Loucy (cell line): ENCODE data around the gene DDX25.
A peak's percentile ranks its signal among the peaks of the same experiment; 100 is the strongest.

Source experiments
- H2AFZ ChIP-seq: fragments of 200-600 bp; sonication (generic); 2 replicates; pipeline ENCODE4 v1.6.0; 2016; ENCODE audit warnings: antibody characterized with exemption, mild to moderate bottlenecking, low read length, moderate library complexity
- H3F3A ChIP-seq: fragments of 200-600 bp; 2 replicates; pipeline ENCODE4 v1.6.0; 2016; ENCODE audit warnings: antibody characterized with exemption, low read depth, mild to moderate bottlenecking
- H3K27me3 ChIP-seq: fragments of 200-600 bp; sonication (generic); 2 replicates; pipeline ENCODE4 v1.6.1; 2014; ENCODE audit warnings: low read length, mild to moderate bottlenecking; ENCODE audit not compliant: insufficient read depth, poor library complexity, severe bottlenecking
- H3K36me3 ChIP-seq: fragments of 200-600 bp; sonication (generic); 2 replicates; pipeline ENCODE4 v1.6.1; 2016; ENCODE audit warnings: low read length; ENCODE audit not compliant: insufficient read depth
- H3K4me1 ChIP-seq: fragments of 200-600 bp; sonication (generic); 2 replicates; pipeline ENCODE4 v1.5.1; 2014; ENCODE audit warnings: low read length, mild to moderate bottlenecking; ENCODE audit not compliant: insufficient read depth, poor library complexity, severe bottlenecking
- H3K4me2 ChIP-seq: fragments of 200-600 bp; sonication (generic); 2 replicates; pipeline ENCODE4 v1.6.0; 2014; ENCODE audit warnings: antibody characterized with exemption, low read length, low read depth, mild to moderate bottlenecking; ENCODE audit not compliant: poor library complexity, severe bottlenecking
- H3K4me3 ChIP-seq: fragments of 200-600 bp; sonication (generic); 2 replicates; pipeline ENCODE4 v1.5.1; 2014; ENCODE audit warnings: low read length, mild to moderate bottlenecking, mixed read lengths; ENCODE audit not compliant: poor library complexity, severe bottlenecking
- H3K79me2 ChIP-seq: fragments of 200-600 bp; sonication (generic); 2 replicates; pipeline ENCODE4 v1.6.1; 2014; ENCODE audit warnings: low read length; ENCODE audit not compliant: insufficient read depth
- H3K9ac ChIP-seq: fragments of 200-600 bp; sonication (generic); 2 replicates; pipeline ENCODE4 v1.6.0; 2014; ENCODE audit warnings: mild to moderate bottlenecking, low read depth, low read length, moderate library complexity; ENCODE audit not compliant: poor library complexity, severe bottlenecking
- H3K9me2 ChIP-seq: fragments of 200-600 bp; sonication (generic); replicated peaks from 2 replicates; pipeline ENCODE4 v1.6.1; 2016; ENCODE audit warnings: low read depth, low read length, mixed read lengths
- H3K9me3 ChIP-seq: fragments of 200-600 bp; sonication (generic); 2 replicates; pipeline ENCODE4 v1.6.1; 2014; ENCODE audit warnings: mild to moderate bottlenecking, antibody characterized with exemption, low read length, low read depth; ENCODE audit not compliant: insufficient read depth
- H4K20me1 ChIP-seq: fragments of 200-600 bp; sonication (generic); 2 replicates; pipeline ENCODE4 v1.6.0; 2014; ENCODE audit warnings: antibody characterized with exemption, low read length, mild to moderate bottlenecking; ENCODE audit not compliant: insufficient read depth, poor library complexity, severe bottlenecking
- CTCF ChIP-seq: fragments of 200-600 bp; sonication (generic); conservative IDR thresholded peaks from 2 replicates; pipeline ENCODE4 v1.5.1; 2014; ENCODE audit warnings: mild to moderate bottlenecking, antibody characterized with exemption, low read length
- EZH2phosphoT487 ChIP-seq: fragments of 200-600 bp; IDR thresholded peaks from 2 replicates; pipeline ENCODE4 v1.6.1; 2018; ENCODE audit warnings: antibody characterized with exemption, mild to moderate bottlenecking, moderate library complexity, borderline replicate concordance

Gene DDX25

GRCh38 chr11:125967515-125967914, 63.2 kb downstream of the DDX25 start:
- Histone ChIP-seq H3K4me1 (peaks cover 14% of the 10 kb centered on the region), H3K36me3 (no peaks in the 10 kb centered on the region), H3K9ac (no peak overlapping the region), H3K27me3 (no peaks in the 10 kb centered on the region), H3K4me3 (no peak overlapping the region), H3K4me2 (no peak overlapping the region), H4K20me1 (no peaks in the 10 kb centered on the region), H3K9me3 (no peaks in the 10 kb centered on the region; the same call in 1 of the 2 replicates), H2AFZ (no peak overlapping the region), H3K79me2 (no peaks in the 10 kb centered on the region), H3K9me2 (no peaks in the 10 kb centered on the region), H3F3A (no peaks in the 10 kb centered on the region)
- TF ChIP-seq CTCF, result no peak
- no peak for TF ChIP-seq EZH2phosphoT487

- peak overlapping the region; percentile 55 for H3K4me2 ChIP-seq
- H3K4me1 ChIP-seq, result peaks cover 14% of the 10 kb centered on the region
- H3K79me2 ChIP-seq, result no peaks in the 10 kb centered on the region
- no peaks in the 10 kb centered on the region for H3K27me3 ChIP-seq
- TF ChIP-seq CTCF, result no peak
- no peak for TF ChIP-seq EZH2phosphoT487
- no peak overlapping the region for H3K9ac ChIP-seq
- H4K20me1 ChIP-seq, result no peaks in the 10 kb centered on the region
- H3K4me3 ChIP-seq, result peak overlapping the region; percentile 14
- no peaks in the 10 kb centered on the region for H3K36me3 ChIP-seq
- no peaks in the 10 kb centered on the region for H3F3A ChIP-seq
- H3K9me2 ChIP-seq, result no peaks in the 10 kb centered on the region
- H2AFZ ChIP-seq, result peak overlapping the region; percentile 64; the same call in 1 of the 2 replicates
- no peaks in the 10 kb centered on the region for H3K9me3 ChIP-seq
Measured at GRCh38 chr11:125968354-125968753, 64.0 kb downstream of the DDX25 start.

- Histone ChIP-seq H3K9me2 (no peaks in the 10 kb centered on the region), H3K4me1 (peaks cover 14% of the 10 kb centered on the region), H3K9ac (no peak overlapping the region), H2AFZ (no peak overlapping the region), H3F3A (no peaks in the 10 kb centered on the region), H3K4me3 (no peak overlapping the region), H3K36me3 (no peaks in the 10 kb centered on the region), H3K79me2 (no peaks in the 10 kb centered on the region), H4K20me1 (no peaks in the 10 kb centered on the region), H3K27me3 (no peaks in the 10 kb centered on the region), H3K4me2 (no peak overlapping the region), H3K9me3 (no peaks in the 10 kb centered on the region)
- TF ChIP-seq EZH2phosphoT487, result no peak
- no peak for TF ChIP-seq CTCF
Measured at GRCh38 chr11:125971618-125972017, 67.3 kb downstream of the DDX25 start.
